Fibroblast of peridontal ligament (primary cell): ENCODE results near the gene PRMT3.
"Not testable (repeated sequence)": the region's sequence is repeated elsewhere in the genome, so short reads cannot be mapped to it uniquely, and the experiment has no call there.

Source experiments
- DNase-seq: peaks from one replicate; pipeline ENCODE4 v3.0.0-alpha.2; 2010; ENCODE audit errors: extremely low read depth

The PRMT3 gene

GRCh38 chr11:20387261-20388095, at the start of gene PRMT3:
TSS of gene PRMT3 (plus strand) at chr11:20387716. CDS start at chr11:20387747, 31 bp downstream.
- peak; percentile 91 for DNase-seq

DNA sequence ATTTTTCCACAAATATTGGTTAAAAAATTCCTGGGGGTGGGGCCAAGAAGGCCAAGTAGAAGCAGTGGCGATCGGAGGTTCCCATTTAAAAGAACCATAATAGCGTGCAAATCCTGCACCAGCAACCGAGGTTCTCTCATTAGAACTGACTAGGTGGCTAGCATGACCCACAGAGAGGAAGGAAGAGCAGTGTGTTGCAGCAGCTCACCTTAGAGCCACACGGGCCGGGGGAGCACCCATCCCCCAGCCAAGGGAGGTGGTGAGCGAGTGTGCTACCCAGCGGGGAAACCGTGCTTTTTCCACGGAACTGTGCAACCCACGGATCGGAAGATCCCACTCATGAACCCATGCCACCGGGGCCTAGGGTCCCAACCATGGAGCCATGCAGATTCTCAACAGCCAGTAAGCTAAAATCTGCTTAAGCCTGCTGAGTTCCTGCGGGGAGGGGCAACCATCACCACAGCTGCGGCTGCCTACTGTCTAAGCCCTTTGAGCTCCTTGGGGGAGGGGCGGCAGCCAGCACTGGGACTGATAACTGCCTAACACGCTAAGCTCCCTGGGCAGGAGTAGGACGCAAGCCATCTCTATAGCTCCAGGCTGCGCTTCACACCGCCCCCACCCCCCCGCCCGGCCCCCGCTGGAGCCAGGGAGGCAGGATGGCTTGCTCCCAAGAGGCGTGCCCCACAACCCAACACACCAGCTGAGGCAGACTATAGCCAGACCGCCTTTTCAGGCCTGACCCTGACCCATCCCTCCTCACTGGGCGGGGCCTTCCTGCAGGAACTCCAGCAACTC, 45.0 kb upstream of the PRMT3 start:
- DNase-seq, result no peak

- DNase-seq, result no peak
These were observed 36.4 kb upstream of the PRMT3 start for GRCh38 chr11:20351136-20351535.

DNA sequence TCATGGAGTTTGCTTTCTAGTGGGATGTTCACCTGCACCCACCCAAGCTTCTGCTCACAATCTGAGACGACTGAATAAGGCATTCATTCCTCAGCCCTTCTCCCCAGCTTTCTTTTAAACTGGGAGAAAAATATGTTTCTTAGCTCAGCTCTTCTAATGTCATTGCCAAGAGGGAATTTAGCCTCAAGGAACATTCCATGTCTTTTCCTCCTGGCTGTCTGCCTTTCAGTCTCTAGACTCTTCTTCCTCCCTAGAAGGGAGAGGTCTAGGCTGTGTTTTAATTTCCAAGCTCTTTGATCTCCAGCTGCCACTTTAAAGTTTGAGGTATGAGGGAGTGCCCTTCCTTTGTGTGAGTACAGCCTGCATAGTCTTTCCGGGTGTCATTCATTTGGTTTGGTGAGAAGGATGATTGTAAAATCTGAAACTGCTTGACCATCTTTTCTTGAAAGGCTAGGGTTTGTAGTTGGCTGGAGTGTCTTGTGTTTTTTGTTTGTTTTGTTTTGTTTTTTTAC, 35.7 kb upstream of the PRMT3 start:
- DNase-seq, result no peak

GRCh38 chr11:20353829-20354434, 33.6 kb upstream of the PRMT3 start:
- peak; percentile 59 for DNase-seq

DNA sequence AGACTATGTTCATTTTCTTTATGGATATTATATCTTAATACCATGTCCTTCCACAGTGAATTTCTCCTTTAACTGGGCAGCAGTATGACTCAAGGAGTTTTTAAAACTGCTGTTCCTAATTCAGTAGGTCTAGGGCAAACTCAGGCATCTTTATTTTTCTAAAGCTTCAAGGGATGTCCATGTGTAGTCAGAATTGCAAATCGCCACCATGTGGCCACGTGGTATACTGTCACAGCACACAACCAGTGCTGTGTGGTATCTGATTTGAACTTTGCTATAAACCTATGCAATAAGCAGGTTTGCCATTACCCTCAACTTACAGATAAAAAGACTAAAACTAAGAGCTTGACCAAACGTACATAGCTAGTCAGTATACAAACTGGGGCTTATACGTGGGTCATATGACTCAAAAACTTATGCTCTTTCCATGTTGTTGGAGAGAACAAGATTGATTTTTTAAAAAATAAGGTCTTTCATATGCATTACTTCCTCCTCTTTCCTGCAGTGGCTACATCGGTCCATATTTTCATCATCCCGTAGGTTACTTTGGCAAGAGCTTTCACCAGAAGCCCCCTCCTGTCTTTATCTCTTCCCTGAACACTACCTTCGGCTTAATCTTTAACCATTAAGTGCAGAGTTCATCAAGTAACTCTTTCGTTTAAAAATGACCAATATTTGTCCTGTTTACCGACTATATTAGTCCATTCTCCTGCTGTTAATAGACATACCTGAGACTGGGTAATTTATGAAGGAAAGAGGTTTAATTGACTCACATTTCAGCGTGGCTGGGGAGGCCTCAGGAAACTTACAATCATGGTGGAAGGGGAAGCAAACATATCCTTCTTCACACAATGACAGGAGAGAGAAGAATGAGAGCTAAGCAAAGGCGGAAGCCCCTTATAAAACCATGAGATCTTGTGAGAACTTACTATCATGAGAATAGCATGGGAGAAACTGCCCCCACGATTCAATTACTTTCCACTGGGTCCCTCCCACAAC, 32.0 kb upstream of the PRMT3 start:
- DNase-seq, result peak; percentile 53

DNA sequence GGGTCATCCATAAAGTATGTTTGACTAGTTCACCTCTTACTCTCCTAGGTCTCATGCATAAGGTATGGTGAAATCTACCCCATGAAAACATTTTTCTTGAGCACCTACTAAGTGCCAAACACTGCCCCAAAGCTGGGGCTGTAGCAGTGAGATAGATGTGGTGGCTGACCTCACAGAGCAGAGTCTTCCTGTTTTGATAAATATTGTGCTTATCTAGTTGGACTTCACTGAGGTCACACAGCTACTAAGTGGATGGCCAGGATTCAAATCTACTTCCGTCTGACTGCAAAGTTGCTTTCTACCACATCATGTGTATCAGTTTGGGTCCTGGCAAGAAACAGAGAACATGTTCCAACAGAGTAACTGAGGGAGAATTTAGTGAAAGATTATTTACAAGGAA, 30.4 kb upstream of the PRMT3 start:
- DNase-seq, result no peak

GRCh38 chr11:20360650-20361049, 26.9 kb upstream of the PRMT3 start:
- peak; percentile 65 for DNase-seq

- DNase-seq, result no peak
These were observed 25.0 kb upstream of the PRMT3 start for GRCh38 chr11:20362481-20362880.

- no peak for DNase-seq
These were observed 24.4 kb upstream of the PRMT3 start for GRCh38 chr11:20363149-20363499.

GRCh38 chr11:20363500-20364340, 23.8 kb upstream of the PRMT3 start, which contains the start of gene HTATIP2:
TSS of gene HTATIP2 (plus strand) at chr11:20363714. CDS start at chr11:20364238, 524 bp downstream.
- DNase-seq, result peak; percentile 45

- no peak for DNase-seq
These were observed 23.1 kb upstream of the PRMT3 start for GRCh38 chr11:20364341-20364792.

- not testable (repeated sequence) for DNase-seq
These were observed 22.1 kb upstream of the PRMT3 start for GRCh38 chr11:20365465-20365864.

GRCh38 chr11:20367313-20367948, 20.1 kb upstream of the PRMT3 start:
- DNase-seq, result peak; percentile 91

DNA sequence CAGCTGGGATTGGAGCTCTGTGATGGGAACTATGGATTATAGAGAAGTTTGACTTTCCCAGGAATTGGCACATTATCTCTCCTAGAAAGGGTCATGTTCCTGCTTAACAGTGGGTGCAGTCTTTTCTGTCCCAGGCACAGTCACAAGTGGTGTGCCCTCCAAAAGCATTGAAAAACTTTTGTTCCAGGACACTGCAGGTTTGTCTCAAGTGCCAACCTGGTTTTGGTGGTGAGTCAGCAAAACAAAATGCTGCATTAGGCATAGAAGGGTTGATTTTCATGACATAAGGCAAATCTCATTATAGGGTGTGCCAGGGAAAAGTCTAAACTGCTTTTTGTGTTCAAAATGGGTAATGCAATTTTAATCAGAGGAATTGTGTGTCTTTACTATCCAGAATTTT, 19.1 kb upstream of the PRMT3 start:
- no peak for DNase-seq

- no peak for DNase-seq
These were observed 17.7 kb upstream of the PRMT3 start for GRCh38 chr11:20369826-20370225.

- no peak for DNase-seq
These were observed 15.4 kb upstream of the PRMT3 start for GRCh38 chr11:20372081-20372626.

DNA sequence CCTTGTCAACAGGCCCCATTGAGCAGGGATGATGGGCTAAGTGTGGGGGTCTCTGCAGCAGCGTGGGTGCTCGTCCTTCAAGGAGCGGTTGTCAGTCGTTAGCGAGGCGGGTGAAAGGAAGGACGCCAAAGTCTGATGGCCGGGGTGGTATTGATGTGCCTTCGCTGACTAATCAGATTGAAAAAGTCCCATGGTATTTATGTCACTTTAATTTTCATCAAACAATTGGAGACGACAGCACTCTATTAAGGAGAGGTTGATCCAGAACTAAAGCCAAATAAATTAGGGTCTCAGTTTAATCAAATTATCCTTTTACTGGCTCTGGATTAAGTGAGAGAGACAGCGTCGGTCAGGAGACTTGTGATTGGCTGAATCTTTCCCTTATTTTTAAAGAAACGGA, 14.4 kb upstream of the PRMT3 start:
- no peak for DNase-seq

- DNase-seq, result no peak
These were observed 13.8 kb upstream of the PRMT3 start for GRCh38 chr11:20373568-20374209.
